SKM-1 (cell line): ENCODE measurements around the gene PPIL4.
A peak's percentile ranks its signal among the peaks of the same experiment; 100 is the strongest.
"Not testable (repeated sequence)": the region's sequence is repeated elsewhere in the genome, so short reads cannot be mapped to it uniquely, and the experiment has no call there.

ENCODE experiments used
- DNase-seq: peaks from one replicate; lab custom pipeline; 2025; ENCODE audit not compliant: unreplicated experiment; lab: John Stamatoyannopoulos, UW

Gene PPIL4

GRCh38 chr6:149483849-149484655, 61.8 kb downstream of the PPIL4 start:
- DNase-seq = no peak

DNA sequence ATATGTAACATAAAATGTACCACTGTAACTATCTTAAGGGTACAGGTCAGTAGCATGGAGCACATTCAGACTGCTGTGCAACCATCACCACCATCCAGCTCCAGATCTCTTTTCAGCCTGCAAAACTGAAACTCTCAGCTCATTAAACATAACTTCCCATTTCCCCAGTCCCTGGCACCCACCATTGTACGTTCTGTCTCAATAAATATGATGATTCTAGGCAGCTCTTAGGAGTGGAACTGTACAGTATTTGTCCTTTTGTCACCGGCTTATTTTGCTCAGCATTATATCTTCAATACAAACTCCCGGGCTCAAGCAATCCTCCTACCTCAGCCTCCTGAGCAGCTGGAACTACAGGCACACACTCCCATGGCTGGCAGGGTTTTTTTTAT, 62.5 kb downstream of the PPIL4 start:
- peak; percentile 79 for DNase-seq

DNA sequence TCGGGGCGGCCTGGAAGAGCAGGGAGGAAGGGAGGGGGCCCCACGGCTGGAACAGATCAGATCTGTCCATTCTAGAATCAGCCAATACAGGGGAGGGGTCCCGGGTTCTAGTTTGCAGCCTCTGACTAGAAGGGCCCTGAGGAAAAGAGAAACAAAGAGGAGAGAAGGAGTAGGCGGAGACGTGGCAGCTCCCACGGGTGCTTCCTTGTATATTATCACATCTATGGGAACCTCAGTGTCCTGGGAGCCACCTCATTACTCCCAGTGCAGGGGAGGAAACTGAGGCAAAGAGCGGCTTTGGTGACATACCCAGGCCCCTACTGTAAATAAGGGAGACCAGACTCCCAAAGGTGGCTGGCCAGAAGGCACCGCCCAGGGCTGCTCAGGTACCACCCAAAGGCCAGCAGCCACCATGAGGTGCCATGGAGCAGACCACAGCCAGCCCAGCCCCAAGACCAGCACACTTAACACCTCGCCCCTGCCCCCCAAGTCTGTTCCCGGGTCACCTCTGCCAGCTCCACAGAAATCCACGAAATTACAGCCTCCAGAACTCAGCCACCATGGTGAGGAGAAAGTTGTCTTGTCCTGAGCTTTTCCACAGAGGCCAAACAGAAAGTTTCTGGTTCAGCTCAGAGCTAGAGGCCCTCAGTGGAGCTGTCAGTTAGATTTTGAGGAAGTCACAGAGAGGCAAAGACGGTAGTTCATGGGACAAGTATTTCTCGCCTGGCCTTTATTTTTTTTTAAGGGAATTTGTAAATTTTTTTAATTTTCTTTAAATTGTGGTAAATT, 63.1 kb downstream of the PPIL4 start:
- peak; percentile 82 for DNase-seq

- DNase-seq = no peak
Observed at GRCh38 chr6:149480502-149481280, 65.2 kb downstream of the PPIL4 start.

DNA sequence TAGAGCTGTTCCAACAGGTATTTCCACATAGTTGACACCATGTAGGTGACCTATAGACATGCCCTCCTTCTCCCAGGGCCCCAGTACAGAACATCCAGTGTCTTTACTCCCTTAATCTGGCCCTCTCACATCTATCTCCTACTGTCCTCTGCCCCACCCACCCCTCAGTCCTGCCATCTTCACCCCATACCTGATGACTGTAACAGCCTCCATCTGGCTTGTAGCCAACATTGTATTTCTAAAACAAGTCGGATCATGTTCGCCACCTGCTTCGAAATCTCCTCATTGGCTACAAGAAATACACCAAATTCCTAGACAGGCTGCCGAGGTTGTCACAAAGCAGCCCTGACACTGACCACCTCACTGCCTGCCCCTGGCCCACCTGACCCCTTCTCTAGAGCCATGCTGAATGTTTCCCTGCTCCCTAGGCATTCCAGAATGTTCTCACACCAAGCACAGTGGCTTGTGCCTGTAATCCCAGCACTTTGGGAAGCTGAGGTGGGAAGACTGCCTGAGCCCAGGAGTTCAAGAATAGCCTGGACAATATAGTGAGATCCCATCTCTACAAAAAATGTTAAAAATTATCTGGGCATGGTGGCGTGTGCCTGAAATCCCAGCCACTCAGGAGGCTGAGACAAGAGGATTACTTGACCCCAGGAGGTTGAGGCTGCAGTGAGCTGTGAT, 67.1 kb downstream of the PPIL4 start:
- no peak for DNase-seq

- DNase-seq = no peak
Observed at GRCh38 chr6:149477544-149477943, 68.3 kb downstream of the PPIL4 start.

- no peak for DNase-seq
Observed at GRCh38 chr6:149476789-149477455, 68.9 kb downstream of the PPIL4 start.

GRCh38 chr6:149474108-149474935, 71.5 kb downstream of the PPIL4 start:
- no peak for DNase-seq

DNA sequence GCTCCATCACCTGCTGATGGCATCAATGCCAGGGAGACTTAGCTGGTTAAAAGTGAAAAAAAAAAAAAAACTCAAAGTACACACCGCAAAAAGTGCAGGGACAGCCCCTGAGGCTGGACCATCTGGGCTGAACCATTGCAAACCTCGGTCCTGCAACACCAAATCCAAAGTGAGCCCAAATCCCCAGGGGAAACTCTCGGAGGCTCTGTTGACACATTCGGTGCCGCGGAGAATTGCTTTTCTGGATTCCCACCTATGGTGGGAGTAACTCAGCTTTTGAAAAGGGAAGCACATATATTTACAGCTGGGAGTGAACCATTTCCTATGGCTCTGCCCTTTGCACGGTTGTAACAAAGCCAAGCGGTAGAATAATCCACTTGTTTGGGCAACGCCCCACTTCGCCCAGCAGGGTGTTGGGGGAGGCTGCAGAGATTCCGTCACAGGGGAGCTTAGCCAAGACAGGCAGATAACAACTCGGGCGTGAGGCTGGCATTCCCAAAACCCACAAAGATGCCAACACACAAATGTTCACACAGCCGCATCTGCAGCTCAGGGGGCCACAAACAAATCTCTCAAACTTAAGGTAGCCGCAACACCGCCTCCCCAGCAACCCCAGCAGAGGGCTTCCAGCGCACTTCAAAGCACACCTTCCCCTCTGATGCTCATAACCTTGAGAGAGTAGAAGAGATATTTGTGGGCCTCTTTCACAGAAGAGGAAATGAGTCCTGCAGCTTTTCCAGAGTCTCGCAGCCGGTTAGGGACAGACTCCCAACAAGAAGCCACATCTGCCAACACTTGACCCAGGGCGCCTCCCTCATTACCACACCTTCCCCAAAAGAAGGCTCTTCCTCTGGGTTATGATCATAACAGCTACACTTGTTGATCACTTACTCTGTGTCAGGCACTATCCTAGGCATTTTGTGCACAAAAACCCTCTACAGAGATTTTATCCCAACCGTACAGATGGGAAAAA, 72.5 kb downstream of the PPIL4 start:
- no peak for DNase-seq

DNA sequence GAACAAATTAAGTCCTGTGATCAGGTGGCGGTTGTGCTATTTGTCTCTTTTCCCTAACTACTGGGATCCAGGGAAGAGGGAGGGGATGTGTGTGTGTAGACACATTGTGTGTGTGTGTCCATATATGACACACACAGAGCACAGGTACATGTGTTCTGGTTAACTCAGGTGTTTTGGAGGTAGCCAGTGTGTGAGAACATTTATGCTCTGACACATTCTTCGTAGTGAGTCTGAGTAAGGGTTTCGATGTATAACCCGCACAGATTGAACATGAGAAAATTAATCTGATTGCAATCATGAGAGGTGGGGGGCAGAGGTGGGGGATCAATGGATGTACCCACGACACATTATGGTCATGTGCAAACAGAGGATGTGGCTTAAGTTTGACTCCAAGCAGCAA, 73.6 kb downstream of the PPIL4 start:
- DNase-seq = no peak

GRCh38 chr6:149471801-149472200, 74.0 kb downstream of the PPIL4 start:
- DNase-seq = no peak

DNA sequence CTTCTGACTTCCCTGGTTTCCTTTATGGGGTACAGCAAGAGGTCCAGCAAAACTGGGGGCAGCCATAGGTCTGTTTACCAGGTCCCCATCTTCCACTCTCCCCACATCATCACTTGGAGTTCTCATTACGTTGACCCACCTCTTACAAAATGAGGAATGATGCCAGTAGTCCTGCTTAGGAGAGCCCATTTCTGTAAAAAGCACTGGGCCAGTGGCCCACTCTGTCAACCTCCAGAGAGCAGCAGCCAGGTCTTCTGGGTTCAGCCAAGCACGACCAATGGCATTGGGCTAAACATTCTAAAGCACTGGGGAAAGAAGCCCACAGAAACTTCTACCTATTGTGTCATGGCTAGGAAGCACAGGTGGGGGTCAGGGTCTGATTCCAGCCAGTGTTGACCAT, 74.9 kb downstream of the PPIL4 start:
- no peak for DNase-seq

GRCh38 chr6:149468179-149468578, 77.7 kb downstream of the PPIL4 start:
- no peak for DNase-seq

DNA sequence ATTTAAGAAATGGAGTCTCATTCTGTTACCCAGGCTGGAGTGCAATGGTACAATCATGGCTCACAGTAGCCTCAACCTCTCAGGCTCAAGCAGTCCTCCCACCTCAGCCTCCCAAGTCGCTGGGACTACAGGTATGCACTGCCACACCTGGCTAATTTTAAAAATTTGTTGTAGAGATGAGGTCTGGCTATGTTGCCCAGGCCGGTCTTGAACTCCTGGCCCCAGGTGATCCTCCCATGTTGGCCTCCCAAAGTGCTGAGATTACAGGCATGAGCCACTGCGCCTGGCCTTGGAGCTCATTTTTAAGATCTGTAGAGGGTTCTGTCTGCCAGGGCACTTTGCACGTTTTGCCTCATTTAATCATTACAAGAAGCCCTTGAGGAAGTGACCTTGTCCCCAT, 78.6 kb downstream of the PPIL4 start:
- DNase-seq = no peak

- no peak for DNase-seq
Observed at GRCh38 chr6:149464411-149464810, 81.4 kb downstream of the PPIL4 start.

DNA sequence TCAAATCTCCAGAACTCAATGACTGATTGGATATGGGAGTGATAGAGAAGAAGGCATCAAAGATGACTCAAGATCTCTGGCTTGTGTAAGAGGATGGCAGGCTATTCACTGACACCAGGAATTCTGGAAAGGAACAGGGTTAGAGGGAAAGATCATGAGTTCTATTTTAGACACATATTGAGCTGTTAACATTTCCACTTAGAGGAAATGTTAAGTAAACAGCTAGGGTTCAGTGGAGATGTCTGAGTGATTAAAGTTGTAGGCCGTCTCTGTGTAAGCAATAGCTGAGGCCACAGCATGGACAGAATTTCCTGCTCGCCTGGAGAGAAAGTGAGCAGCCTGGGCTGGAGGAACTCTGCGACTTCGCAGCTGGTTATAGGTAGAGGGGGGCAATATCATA, 82.1 kb downstream of the PPIL4 start:
- no peak for DNase-seq

- not testable (repeated sequence) for DNase-seq
Observed at GRCh38 chr6:149462712-149463111, 83.1 kb downstream of the PPIL4 start.

GRCh38 chr6:149461670-149462069, 84.2 kb downstream of the PPIL4 start:
- DNase-seq = no peak
